NOMO-1 (cell line): ENCODE data around the gene DIP2C.
"Not testable (repeated sequence)": the region's sequence is repeated elsewhere in the genome, so short reads cannot be mapped to it uniquely, and the experiment has no call there.

Experiments used
- DNase-seq, 2 experiments: peaks; one replicate each; lab custom pipeline; 2025; ENCODE audit not compliant: unreplicated experiment in 2 of 2; lab: John Stamatoyannopoulos, UW

Gene DIP2C

DNA sequence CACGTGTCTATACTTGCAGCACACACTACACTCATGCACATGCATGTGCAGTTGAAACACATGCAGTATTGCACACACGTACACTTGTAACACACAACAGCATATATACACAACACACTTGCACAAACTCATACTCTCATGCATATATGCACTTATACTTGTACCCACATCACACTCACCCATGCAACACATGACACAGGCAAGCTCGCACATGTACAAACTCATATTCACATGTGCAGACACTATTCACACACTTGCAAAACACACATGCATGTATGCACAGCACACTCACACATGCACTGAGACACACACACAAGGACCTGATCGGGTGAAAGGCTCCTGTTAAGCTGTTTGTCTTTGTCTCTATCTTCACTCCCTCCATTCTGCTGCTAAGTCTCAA, 384.4 kb downstream of the DIP2C start:
- DNase-seq: no peak

DNA sequence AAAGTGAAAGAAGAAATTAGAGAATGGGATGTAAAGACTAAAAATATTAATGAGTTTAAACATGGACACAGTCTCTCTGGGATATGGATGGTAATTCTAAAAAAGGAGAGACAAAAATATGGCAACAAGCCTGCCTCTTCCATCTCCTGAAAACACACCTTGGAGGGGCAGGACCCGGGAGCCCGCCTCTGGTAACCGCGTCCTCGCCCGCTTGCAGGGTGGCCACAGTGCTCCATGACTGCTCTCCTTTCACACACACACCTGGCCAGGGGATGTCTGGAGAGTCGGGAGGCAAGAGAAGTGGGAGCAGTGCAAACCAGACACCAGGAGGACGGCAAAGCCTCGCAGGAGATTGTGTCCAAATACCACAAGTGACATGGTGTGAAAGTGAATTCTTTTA, 387.9 kb downstream of the DIP2C start:
- no peak for DNase-seq

DNA sequence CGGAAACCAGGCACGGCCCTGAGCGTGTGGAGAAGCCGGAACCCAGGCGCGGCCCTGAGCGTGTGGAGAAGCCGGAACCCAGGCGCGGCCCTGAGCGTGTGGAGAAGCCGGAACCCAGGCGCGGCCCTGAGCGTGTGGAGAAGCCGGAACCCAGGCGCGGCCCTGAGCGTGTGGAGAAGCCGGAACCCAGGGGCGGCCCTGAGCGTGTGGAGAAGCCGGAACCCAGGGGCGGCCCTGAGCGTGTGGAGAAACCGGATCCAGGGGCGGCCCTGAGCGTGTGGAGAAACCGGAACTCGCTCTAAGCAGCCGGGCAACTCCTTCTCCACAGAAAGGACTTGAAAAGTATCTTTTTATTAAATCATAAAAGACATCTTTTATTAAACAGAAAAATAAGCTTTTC, 388.9 kb downstream of the DIP2C start:
- not testable (repeated sequence) for DNase-seq

DNA sequence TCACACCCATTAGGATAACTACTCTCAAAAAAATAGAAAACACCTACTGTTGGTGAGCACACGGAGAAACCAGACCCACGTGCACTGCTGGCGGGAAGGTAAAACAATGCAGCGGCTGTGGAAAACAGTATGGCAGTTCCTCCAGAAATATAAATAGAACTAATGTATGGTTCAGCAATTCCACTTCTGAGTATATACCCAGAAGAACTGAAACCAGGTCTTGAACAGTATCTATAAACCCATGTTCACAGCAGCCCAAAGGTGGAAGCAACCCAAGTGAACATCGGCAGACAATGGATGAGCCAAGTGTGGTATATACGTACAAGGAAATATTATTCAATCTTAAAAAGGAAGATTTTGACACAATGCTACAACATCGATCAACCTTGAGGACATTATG, 389.5 kb downstream of the DIP2C start:
- no peak for DNase-seq

DNA sequence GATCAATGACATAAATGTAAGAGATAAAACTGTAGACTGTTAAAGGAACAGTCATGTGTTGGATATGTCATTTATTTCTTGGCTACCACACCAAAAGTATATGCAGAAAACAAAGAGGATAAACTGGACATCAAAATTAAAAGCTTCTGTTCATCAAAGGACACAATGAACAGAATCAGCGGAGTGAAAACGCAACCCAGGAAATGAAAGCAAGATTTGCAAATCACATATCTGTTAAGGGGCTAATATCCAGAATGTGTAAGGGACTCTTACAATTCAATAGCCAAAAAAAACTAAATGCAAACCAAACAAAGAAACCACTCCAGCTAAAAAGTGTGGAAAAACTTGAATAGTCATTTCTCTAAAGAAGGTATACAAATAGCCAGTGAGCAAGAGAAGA, 390.0 kb downstream of the DIP2C start:
- no peak for DNase-seq

DNA sequence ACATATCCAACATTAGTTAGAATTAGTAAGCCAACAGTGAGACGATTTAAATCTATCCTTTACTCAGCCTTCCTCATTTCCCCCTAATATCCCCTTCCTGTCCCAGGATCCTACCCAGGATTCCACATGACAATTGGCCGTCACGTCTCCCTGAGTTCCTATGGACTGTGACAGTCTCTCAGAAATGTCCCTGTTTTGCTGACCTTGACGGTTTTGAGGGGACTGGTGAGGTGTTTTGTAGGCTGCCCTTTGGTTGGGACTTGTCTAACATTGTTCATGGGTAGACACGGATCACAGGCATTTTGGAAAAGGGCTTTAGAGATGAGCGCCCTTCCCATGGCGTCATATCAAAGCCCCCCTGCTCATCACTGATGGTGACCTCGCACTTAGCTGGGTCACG, 391.4 kb downstream of the DIP2C start:
- no peak for DNase-seq

DNA sequence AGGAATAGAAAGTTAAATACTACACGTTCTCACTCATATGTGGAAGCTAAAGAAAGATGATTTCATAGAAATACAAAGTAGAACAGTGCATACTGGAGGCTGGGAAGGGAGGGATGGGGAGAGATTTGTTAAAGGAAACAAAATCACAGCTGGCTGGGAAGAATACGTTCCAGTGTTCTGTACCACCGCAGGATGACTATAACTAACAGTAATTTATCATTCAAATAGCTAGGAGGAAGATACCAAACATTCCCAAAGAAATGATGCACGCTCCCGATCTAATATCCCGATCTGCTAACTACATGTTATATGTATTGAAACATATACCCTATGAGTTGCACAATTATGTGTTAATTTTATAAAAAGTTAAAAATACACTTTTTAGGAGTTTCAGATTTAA, 391.9 kb downstream of the DIP2C start:
- no peak for DNase-seq

DNA sequence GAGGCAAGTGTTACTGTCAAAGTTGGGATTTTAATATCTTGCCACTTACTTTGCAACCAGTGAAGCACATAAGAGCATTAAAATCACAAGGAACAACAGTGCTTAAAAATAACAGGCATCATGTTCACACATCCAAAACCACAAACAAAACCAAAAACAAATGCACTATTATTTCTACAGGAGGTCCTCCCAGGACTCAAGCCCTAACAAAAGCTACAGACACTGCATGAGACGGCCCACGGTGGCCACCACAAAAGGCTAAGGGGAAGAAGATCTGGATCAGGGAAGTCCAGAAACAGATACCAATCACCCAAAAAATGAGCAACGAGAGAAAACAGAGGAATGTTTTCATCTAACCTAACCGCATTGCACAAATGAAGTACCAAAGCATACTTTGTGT, 395.8 kb downstream of the DIP2C start:
- no peak for DNase-seq

DNA sequence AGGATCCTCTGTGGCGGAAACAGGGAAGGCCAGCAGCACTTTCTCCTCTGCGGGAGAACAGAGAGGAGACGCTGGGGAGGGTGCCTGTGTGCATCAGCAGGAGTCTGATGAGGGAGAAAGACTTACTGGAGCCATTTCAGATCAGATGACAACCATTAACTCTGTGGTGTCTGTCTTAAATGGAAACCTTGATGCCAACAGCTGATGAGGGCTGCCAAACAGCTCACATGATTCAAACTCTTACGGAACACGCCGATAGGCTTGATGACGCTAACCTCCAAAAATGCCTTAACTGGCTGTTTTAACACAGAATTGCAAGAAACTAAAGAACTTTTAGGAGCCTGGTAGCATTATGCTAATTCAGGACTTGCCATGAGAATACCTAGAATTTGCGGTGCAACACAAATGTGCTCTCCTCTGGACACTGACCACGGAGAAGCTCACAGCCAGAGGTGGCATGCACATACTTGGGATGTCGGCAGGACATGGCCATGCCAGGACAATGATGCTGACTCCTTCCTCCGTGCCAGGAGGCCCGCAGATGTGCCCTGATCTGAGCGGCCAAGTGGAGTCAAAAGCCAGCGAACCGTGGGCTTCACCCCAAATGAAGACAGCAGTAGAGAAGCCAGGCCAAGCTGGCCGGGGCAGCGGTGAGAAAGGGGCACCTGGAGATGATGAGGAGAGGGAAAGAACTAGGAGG, 399.3 kb downstream of the DIP2C start:
- DNase-seq: no peak

DNA sequence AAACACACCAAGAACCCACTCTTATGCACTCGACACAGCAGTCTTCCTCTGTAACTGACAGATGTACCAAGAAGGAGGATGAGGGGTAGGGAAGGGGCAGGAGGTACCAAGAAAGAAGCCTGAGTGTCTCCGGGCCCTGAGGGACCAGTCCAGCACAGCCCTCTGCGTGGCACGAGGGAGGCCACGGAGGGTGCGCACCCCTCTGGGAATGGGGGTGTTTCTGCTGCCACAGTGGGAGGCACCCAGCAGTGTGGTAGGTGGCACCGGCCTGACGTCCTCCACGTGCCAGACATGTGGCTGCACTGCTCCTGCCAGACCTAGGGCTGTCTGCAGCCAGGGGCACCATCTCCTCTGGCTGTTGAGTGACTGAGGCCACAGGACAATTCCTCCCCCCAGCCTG, 399.9 kb downstream of the DIP2C start:
- no peak for DNase-seq

DNA sequence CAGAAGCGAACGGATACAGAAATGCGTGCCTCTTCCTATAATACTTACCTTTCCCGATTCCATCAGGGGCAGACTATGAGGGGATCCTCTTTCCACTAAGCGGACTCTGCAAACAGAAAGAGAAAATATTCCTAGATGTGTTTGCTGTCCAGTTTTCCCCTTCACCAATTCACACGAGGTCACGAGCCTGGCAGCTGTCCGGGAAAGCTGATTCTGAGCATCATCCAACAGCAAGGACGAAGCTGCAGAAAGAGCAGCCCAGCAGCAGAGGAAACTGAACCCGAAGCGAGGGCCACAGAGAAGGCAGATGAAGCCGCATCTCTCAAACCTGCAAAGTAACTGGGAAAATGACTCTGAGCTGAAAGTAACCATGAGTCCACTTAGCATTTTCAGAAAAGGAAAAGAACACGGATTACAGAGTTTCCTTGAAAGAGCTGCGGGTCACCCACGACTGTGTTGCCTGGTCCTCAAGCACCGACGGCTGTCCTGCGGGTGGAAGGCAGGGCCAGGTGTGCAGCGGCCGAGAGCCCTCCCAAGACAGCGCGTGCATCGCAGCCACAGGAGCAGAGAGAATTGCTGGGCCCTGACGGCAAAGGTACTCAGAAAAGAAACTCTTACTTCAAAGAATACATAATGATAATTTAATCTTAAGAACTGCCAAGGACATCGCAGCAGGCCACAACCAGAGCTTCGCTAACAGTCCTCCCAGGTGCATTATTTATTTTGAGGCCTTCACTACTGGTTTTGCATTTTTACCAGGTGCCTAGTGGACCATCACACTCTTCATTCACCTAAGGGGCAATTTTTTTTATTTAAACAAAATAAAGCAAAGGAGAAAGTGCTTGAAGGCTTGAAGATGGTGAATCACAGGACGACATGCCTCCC, 400.9 kb downstream of the DIP2C start:
- no peak for DNase-seq

DNA sequence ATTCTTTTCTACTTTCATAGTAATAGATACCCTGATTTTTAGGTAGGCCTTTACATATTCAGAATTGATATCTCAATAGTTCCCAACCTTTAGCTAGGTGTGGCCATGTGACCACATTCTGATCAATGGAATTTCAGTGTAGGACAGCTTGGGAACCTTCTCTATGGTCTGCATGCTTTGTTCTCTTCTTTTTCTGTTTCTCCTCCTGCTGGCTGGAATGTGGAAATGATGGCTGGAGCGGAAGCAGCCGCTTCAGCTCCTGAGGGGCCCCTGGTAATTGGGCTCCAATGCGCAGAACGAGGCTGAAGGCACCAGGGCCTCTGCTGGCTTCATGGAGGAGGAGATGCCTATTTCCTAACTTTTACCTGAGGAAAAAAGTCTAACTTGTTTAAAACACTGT, 401.7 kb downstream of the DIP2C start:
- DNase-seq: no peak

DNA sequence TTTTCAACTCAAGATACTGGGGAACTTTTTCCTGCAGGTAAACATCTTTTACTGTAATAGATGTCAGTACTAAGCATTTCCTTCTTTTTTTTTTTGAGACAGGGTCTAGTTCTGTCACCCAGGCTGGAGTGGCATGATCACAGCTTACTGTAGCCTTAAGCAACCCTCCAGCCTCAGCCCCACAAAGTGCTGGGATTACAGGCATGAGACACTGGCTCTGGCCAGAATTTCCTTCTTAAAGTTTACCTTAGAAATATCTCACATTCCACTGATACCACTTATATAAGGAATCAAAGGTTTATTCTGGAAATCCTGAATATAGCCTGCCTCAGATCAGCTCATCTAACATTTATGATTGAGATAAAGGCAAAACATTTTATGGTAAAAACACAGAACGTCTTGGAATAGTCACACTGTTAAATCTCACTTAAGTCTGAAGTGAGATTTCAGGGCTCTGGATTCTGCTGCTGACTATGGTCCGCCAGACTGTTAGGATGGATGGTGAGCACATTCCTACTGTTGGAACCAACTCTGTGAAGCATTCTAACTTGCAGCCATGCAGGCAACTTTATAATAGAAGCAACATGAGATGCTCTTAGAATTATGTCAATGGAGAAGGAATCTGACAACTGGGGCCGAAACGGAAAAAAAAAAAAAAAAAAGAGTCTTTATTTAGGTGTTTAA, 402.3 kb downstream of the DIP2C start:
- DNase-seq: no peak

DNA sequence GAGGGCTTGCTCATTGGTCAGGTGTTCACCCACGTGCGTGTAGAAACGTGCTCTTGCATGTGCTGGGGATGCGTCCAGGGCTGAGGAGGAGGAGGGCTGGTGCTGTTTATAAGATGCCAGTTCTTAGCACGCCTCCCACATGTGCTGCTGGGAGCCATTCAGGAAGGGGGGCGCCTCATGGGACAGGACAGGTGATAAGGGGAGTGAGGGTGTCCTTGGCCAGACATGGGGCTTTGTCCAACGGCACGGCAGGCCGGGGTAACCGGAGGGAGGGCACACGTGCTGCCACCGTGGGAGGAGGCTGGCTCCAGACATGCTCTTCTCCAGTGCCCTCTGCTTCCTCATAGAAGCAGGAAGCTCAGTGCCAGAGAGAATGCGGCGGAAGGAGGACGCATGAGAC, 404.3 kb downstream of the DIP2C start:
- no peak for DNase-seq

DNA sequence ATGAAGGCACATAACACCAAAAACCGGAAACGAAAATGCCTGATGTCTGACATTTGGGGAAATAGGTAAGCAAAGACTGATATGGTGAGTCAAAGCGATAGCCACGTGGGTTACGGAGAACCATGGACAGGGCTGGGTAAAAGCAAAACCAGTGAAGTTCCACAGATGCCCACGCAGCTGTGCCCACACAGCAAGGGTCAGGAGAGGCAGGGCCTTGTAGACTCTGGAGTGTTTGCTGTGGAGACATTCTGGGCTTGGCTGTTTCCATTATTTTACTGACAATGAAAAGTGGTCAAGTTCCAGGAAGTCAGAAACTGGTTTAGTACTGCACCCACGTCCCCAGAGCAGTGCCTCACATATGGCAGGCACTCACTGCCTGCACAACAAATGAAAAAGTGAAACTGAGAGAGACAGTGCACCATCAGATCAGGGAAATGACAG, 405.5 kb downstream of the DIP2C start:
- DNase-seq: peak; percentile 20 to 33

DNA sequence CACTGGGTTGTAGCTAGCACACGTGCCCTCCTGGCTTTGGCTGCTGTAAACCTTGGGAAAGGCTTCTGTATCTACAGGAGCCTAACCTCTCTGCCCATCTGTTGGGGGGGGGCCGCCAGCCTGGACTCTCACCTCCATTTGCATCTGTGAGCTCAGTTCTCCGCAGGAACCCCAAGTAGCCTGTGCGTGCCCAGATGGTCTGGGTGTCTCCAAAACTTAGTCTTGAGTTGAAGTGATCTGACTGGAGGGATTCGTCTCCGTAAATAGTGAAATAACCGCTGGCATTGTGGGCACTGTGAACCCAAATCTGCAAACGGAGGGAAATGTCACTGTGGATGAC, 406.4 kb downstream of the DIP2C start:
- DNase-seq: no peak

DNA sequence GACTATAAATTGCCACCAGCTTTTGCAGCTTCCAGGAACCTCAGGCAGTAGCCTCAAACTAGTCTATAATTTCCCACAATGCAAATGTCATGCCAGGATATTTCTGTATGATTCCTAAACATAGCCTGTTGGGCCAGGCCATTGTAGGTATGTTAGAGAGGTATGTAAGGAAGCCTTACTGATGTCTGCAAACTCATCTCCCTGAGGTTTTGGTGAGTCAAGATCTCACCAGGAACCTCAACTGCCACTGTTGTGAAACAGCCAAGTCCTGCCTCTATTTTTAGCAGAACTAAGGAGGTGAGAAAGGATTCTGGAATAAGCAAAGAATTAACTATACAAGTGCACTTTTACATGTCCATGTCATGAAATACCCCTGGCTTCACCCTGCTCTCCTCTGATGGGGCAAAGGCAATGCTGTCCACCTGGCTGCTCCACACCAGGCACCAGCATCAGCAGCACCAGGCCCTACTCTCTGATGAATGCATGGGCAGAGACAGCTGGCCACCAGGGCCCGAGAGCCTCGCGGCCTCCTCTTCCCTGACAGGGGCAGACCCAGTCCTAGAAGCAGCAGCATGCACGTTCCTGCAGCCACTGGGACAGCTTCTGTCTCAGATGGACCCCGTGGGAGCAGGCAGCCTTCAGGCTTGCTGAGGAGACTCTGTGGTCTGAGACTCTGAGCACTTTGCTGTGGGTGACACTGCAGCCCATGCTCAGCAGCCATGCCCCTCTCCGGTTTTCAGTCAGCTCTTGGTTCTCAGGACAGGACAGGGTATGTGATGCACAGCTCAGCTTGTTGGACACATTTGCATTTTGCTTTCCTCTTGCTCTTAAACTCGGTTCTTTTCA, 407.0 kb downstream of the DIP2C start:
- peak; percentile 32 to 51 for DNase-seq

DNA sequence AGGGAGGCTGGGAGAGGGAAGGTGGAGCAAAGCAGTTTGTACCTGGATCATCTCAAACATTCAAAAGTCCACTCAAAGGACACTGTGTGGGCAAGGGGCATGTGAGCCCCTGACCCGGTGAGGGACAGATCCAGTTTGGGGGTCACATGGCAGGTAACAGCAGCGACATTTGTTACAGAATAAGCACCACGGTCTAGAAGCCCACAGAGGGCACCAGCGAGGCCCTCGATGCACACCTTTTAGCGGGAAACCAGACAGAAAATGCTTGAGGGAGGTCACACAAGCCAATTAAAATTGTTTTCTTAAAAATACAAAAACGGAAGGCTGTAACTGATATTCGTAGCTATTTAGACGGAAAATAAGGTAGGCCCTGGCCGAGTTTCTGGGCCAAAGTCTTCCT, 409.8 kb downstream of the DIP2C start:
- no peak for DNase-seq

DNA sequence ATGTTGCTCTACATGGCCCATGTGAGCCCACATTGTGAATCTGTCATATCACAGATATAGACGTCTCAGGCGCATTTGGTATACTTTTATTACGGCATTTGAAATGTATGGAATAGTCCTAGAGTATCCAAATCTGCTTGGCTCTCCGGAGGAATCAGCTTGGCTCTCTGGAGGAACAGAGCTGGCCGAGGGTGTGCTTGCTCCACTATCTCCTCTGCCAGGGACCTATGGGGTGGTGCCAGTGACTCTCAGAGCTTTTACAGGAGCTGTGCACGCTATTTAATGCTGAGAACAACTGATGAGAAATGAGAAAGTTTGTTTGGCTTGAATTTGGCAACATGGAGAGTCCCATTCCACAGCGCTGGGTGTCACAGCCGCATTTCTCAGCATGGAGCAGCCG, 410.2 kb downstream of the DIP2C start:
- no peak for DNase-seq

DNA sequence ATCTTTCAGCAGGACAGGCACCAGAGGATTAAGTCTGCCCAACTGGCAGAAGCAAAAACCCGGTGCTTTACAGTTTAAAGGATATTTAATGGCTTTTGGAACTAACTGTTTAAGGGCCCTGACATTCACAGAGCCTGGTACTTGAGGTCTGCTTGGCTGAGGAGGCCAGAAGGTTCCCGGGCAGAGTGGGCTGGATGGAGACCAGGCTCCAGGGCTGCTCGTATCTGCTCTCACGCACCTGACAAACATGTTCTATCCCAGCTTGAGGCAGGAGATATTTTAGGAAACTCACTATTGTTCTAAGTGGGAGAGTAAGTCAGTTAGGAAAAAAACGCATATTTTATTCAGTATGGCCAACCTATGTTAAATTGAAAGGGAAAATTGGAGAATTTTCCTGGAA, 410.8 kb downstream of the DIP2C start:
- no peak for DNase-seq

DNA sequence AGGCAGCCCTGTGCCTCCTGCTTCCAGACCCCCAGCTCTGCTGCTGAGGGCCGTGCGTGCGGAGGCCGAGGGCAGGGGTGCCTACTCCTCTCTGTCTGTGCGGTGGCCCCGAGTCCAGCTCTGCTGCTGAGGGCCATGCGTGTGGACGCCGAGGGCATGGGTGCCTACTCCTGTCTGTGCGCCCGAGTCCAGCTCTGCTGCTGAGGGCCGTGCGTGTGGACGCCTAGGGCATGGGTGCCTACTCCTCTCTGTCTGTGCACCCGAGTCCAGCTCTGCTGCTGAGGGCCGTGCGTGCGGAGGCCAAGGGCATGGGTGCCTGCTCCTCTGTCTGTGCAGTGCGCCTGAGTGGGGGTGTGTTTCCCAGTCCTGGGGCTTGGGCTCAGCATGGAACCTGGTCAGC, 411.5 kb downstream of the DIP2C start:
- no peak for DNase-seq
